Sigmoid colon (tissue), 7 donors: ENCODE results near the gene CCDC57. TPM values are rescaled to one million over a fixed set of nuclear protein-coding genes. Genes with fewer than 3 reads are reported as not detected.

ENCODE experiments used
- DNase-seq: peaks from one replicate; pipeline ENCODE4 v3.0.0-alpha.2; 2019
- H3K27ac ChIP-seq, 4 donors: fragments of 200-600 bp; sonication (generic); one replicate each; pipeline ENCODE4 v1.5.1; 2016 to 2019; ENCODE audit warnings: mild to moderate bottlenecking in 1 of 4
- H3K27me3 ChIP-seq, 3 donors: fragments of 200-600 bp; sonication (generic); one replicate each; pipeline ENCODE4 v1.5.1; 2019; ENCODE audit warnings: mild to moderate bottlenecking in 1 of 3
- H3K36me3 ChIP-seq, 4 donors: fragments of 200-600 bp; sonication (generic); one replicate each; pipeline ENCODE4 v1.5.1; 2016 to 2019
- H3K4me1 ChIP-seq, 4 donors: fragments of 200-600 bp; sonication (generic); one replicate each; pipeline ENCODE4 v1.5.1; 2017 to 2019
- H3K4me3 ChIP-seq, 4 donors: fragments of 200-600 bp; sonication (generic); one replicate each; pipeline ENCODE4 v1.5.1; 2017 to 2019; ENCODE audit warnings: mild to moderate bottlenecking in 2 of 4, moderate library complexity in 1 of 4
- H3K9me3 ChIP-seq, 4 donors: fragments of 200-600 bp in 3 of 4; sonication (generic) in 3 of 4; one replicate each; pipeline versions ENCODE4 v1.5.1 to v1.6.1; 2013 to 2019
- CTCF ChIP-seq, 4 experiments: fragments of 450-650 bp in 3 of 4; fragments of 200-600 bp in 1 of 4; IDR thresholded peaks; one replicate each; pipeline ENCODE4 v1.5.1; 2016 to 2019; ENCODE audit warnings: antibody characterized with exemption in 4 of 4, mild to moderate bottlenecking in 3 of 4, moderate library complexity in 2 of 4
- EP300 ChIP-seq, 4 donors: sonication (generic); formaldehyde crosslinking; IDR thresholded peaks; one replicate each; pipeline ENCODE4 v1.6.1; 2017; ENCODE audit warnings: antibody characterized with exemption in 4 of 4
- POLR2A ChIP-seq, 2 donors: fragments of 450-650 bp; IDR thresholded peaks; one replicate each; pipeline ENCODE4 v1.6.1; 2016; ENCODE audit warnings: antibody characterized with exemption in 2 of 2, mild to moderate bottlenecking in 2 of 2, moderate library complexity in 2 of 2
- POLR2AphosphoS5 ChIP-seq, 4 donors: sonication (generic); formaldehyde crosslinking; IDR thresholded peaks; one replicate each; pipeline ENCODE4 v1.6.1; 2017; ENCODE audit warnings: antibody characterized with exemption in 4 of 4
- WGBS, 2 donors: extraction: QIAGEN DNeasy Blood & Tissue Kit; methylation state at CpG; one replicate each; pipeline ENCODE4 v1.1.7; 2013; 5-methylcytosine and 5-hydroxymethylcytosine counted together
- intact Hi-C: fragments of 100-400 bp; cut with DNase I; formaldehyde crosslinking; loops from one replicate; pipeline ENCODE4 v1.15.1; 2023
- polyA plus RNA-seq, 3 donors: library from polyadenylated mRNA; stranded (reverse); fragments of 200-250 nt; gene quantifications; one replicate each; pipeline ENCODE4 v1.2.3, GENCODE V29; 2013
- total RNA-seq, 4 donors: library from RNA; depleted of rRNA; stranded (reverse); fragments of >200 nt; gene quantifications; one replicate each; pipeline ENCODE4 v1.1.0, GENCODE V29; 2016
- donor health status: healthy with polysubstance abuse.
- donor health status: Bipolar disorder and iron deficiency.
- donor health status: healthy.

Gene CCDC57
- total and polyA plus RNA-seq, 7 donors = 13.3 to 47.8 (median 24.4) TPM

GRCh38 chr17:82083009-82083408 lies 129.6 kb downstream of the CCDC57 start:
- 94 to 96% methylated on average over 24 of the region's 24 CpGs for WGBS, 2 donors
- no peaks in the 10 kb centered on the region for H3K27me3 ChIP-seq
- intact Hi-C loops = no loop called here
- no peak for DNase-seq
- H3K36me3 ChIP-seq = peaks cover 63 to 98% (median 84%) of the 10 kb centered on the region in 4 donors
- no peak overlapping the region for H3K4me3 ChIP-seq
- no peaks in the 10 kb centered on the region for H3K4me1 ChIP-seq
- H3K27ac ChIP-seq = no peak overlapping the region
- no peaks in the 10 kb centered on the region for H3K9me3 ChIP-seq
- TF ChIP-seq EP300 (IDR thresholded peaks at IDR 0.05) (no peak), CTCF (IDR thresholded peaks at IDR 0.05) (no peak), POLR2A (IDR thresholded peaks at IDR 0.05) (no peak), POLR2AphosphoS5 (IDR thresholded peaks at IDR 0.05) (no peak)

- no peak overlapping the region for H3K27ac ChIP-seq
- H3K36me3 ChIP-seq = peaks cover 57 to 92% (median 79%) of the 10 kb centered on the region in 4 donors
- WGBS, 2 donors = 94% methylated on average over 19 of the region's 19 CpGs
Observed at GRCh38 chr17:82082456-82082855, 130.2 kb downstream of the CCDC57 start.

GRCh38 chr17:82081966-82082365 lies 130.7 kb downstream of the CCDC57 start:
- no peak for DNase-seq
- Histone ChIP-seq H3K36me3 (peaks cover 54 to 87% (median 75%) of the 10 kb centered on the region in 4 donors), H3K4me1 (no peaks in the 10 kb centered on the region), H3K9me3 (no peaks in the 10 kb centered on the region), H3K27me3 (no peaks in the 10 kb centered on the region), H3K4me3 (no peak overlapping the region), H3K27ac (no peak overlapping the region)
- TF ChIP-seq POLR2AphosphoS5 (IDR thresholded peaks at IDR 0.05) (no peak), POLR2A (IDR thresholded peaks at IDR 0.05) (no peak), CTCF (IDR thresholded peaks at IDR 0.05) (no peak), EP300 (IDR thresholded peaks at IDR 0.05) (no peak)
- 91 to 92% methylated on average over 22 of the region's 22 CpGs for WGBS, 2 donors
- intact Hi-C loops = no loop called here

More at GRCh38 chr17:82082456-82082855, 130.2 kb downstream of the CCDC57 start:
- DNase-seq = no peak
- no peaks in the 10 kb centered on the region for H3K9me3 ChIP-seq
- intact Hi-C loops = no loop called here
- H3K4me1 ChIP-seq = no peaks in the 10 kb centered on the region
- TF ChIP-seq EP300 (IDR thresholded peaks at IDR 0.05) (no peak), CTCF (IDR thresholded peaks at IDR 0.05) (no peak), POLR2AphosphoS5 (IDR thresholded peaks at IDR 0.05) (no peak), POLR2A (IDR thresholded peaks at IDR 0.05) (no peak)
- no peak overlapping the region for H3K4me3 ChIP-seq
- H3K27me3 ChIP-seq = no peaks in the 10 kb centered on the region

GRCh38 chr17:82081546-82081945 lies 131.1 kb downstream of the CCDC57 start:
- intact Hi-C loops = no loop called here
- DNase-seq = no peak
- 93 to 94% methylated on average over 20 of the region's 20 CpGs for WGBS, 2 donors

More at GRCh38 chr17:82081546-82081945, 131.1 kb downstream of the CCDC57 start:
- no peak overlapping the region for H3K27ac ChIP-seq
- no peak overlapping the region for H3K4me3 ChIP-seq
- no peaks in the 10 kb centered on the region for H3K27me3 ChIP-seq
- TF ChIP-seq POLR2AphosphoS5 (IDR thresholded peaks at IDR 0.05) (no peak), EP300 (IDR thresholded peaks at IDR 0.05) (no peak), CTCF (IDR thresholded peaks at IDR 0.05) (no peak), POLR2A (IDR thresholded peaks at IDR 0.05) (no peak)
- peaks cover 54 to 83% (median 70%) of the 10 kb centered on the region in 4 donors for H3K36me3 ChIP-seq
- H3K4me1 ChIP-seq = no peaks in the 10 kb centered on the region
- no peaks in the 10 kb centered on the region for H3K9me3 ChIP-seq
